NB4 (cell line): ENCODE measurements around the gene P2RX5.

Source experiments
- DNase-seq: peaks from one replicate; pipeline ENCODE4 v3.0.0; 2010; ENCODE audit warnings: low read depth
- H3K4me3 ChIP-seq: one replicate; pipeline ENCODE4 v1.5.1; 2011; ENCODE audit warnings: mild to moderate bottlenecking, low read depth, low read length, moderate library complexity
- CTCF ChIP-seq: IDR thresholded peaks from one replicate; pipeline ENCODE4 v1.5.1; 2012; ENCODE audit warnings: low read depth, low read length
- MAX ChIP-seq: IDR thresholded peaks from 2 replicates; pipeline ENCODE4 v1.6.1; 2011; ENCODE audit warnings: low read depth, low read length
- MYC ChIP-seq: IDR thresholded peaks from 2 replicates; pipeline ENCODE4 v1.6.1; 2011; ENCODE audit warnings: low read depth, low read length
- POLR2A ChIP-seq: IDR thresholded peaks from 2 replicates; pipeline ENCODE4 v1.6.1; 2011; ENCODE audit warnings: mild to moderate bottlenecking; ENCODE audit not compliant: insufficient read length; ENCODE audit errors: extremely low read depth

Gene P2RX5

GRCh38 chr17:3636154-3636907 lies 59.6 kb downstream of the P2RX5 start, which contains the start of the genes CTNS and SHPK:
Gene CTNS, plus strand, starts transcription at chr17:3636760. Its CDS starts 3,447 bp downstream, at chr17:3640207.
Gene SHPK, minus strand, starts transcription at chr17:3636250. Its CDS starts 31 bp downstream, at chr17:3636219.
- H3K4me3 ChIP-seq, result peak within 1 kb of the TSS; percentile 67
- TF ChIP-seq MAX, result peak; percentile 79
- no peak for TF ChIP-seq MYC
- TF ChIP-seq POLR2A, result peak; percentile 61
- peak; percentile 93 for DNase-seq

- DNase-seq, result peak; percentile 6
- peak overlapping the region; percentile 67 for H3K4me3 ChIP-seq
- TF ChIP-seq CTCF (no peak), MAX (no peak), MYC (no peak), POLR2A (no peak)
Measured at GRCh38 chr17:3635474-3636153, 60.3 kb downstream of the P2RX5 start.

GRCh38 chr17:3632287-3632686 lies 63.7 kb downstream of the P2RX5 start:
- TF ChIP-seq MAX (no peak), POLR2A (no peak), MYC (no peak)
- DNase-seq, result no peak
- no peak overlapping the region for H3K4me3 ChIP-seq

GRCh38 chr17:3630781-3631180 lies 65.2 kb downstream of the P2RX5 start:
- TF ChIP-seq POLR2A, result no peak
- no peak for TF ChIP-seq MYC
- TF ChIP-seq CTCF, result no peak
- no peak for TF ChIP-seq MAX
- no peak for DNase-seq
- H3K4me3 ChIP-seq, result no peak overlapping the region

- TF ChIP-seq MAX (no peak), POLR2A (no peak)
- DNase-seq, result no peak
- no peak overlapping the region for H3K4me3 ChIP-seq
Measured at GRCh38 chr17:3627769-3628167, 68.2 kb downstream of the P2RX5 start.

GRCh38 chr17:3626831-3627768 lies 68.9 kb downstream of the P2RX5 start:
- DNase-seq, result no peak
- no peak for TF ChIP-seq MYC
- TF ChIP-seq CTCF, result no peak
- no peak overlapping the region for H3K4me3 ChIP-seq
